ENCODE data around the gene CHAD. TPM values are rescaled to one million over a fixed set of nuclear protein-coding genes. Genes with fewer than 3 reads are reported as not detected.
"Not testable (repeated sequence)": the region's sequence is repeated elsewhere in the genome, so short reads cannot be mapped to it uniquely, and the experiment has no call there.

The CHAD gene
- polyA plus RNA-seq, 5 donors = 4.2 to 6.5 (median 4.8) TPM

- DNase-seq = no peak
Measured at GRCh38 chr17:50495217-50495823, 26.6 kb upstream of the CHAD start.

DNA sequence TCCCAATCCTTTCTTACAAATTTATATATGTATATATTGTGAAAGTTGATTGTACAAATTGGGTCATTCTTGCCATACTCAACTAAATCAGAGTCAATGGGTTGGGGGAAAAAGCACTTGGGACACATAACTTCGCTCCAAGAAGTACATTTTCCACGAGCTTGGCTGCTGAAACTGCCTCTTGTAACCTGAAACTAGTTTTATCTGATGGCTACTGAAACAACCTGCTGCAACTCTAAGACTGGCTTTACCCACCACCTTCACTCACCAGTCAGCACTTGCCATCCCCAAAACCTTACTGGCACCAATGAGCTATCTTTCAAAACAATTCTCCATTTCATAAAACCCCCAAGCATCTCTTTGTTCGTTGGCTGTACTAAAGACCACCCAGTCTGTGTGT lies 25.1 kb upstream of the CHAD start:
- DNase-seq = no peak

DNA sequence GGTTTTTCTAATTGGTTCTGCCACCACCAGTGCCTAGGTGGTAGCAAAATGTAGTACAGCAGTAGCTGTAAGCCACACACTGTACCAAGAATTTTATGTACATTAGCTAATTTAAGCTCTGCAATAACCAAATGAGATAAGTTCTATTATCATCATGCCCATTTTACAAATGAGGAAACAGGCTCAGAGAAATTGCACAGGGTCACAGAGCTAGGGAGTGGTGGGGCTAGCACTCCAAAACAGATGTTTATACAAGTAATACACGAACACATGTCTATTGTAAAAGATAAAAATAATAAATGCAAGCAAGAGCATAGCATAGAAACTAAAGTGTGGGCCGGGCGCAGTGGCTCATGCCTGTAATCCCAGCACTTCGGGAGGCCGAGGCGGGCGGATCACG lies 23.5 kb upstream of the CHAD start:
- no peak for DNase-seq

DNA sequence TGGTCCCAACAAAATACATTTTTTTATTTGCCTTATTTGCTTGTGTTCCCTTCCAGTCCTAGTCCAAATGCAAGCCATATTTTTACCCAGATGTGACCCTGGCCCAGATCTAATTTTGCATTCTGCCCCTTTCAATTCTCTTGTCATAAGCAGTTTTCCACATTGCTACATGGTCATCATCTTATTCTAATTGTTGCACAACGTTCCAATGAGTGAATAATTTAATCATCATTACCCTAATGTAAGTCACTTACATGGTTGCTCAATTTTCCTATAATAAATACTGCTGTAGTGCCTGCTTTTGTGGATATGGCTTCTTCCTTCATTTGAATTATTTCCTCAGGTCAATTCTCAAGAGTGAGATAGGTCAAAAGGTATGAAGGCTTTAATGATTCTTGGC lies 22.8 kb upstream of the CHAD start:
- no peak for DNase-seq

GRCh38 chr17:50488880-50489279 lies 20.2 kb upstream of the CHAD start:
- no peak for DNase-seq

DNA sequence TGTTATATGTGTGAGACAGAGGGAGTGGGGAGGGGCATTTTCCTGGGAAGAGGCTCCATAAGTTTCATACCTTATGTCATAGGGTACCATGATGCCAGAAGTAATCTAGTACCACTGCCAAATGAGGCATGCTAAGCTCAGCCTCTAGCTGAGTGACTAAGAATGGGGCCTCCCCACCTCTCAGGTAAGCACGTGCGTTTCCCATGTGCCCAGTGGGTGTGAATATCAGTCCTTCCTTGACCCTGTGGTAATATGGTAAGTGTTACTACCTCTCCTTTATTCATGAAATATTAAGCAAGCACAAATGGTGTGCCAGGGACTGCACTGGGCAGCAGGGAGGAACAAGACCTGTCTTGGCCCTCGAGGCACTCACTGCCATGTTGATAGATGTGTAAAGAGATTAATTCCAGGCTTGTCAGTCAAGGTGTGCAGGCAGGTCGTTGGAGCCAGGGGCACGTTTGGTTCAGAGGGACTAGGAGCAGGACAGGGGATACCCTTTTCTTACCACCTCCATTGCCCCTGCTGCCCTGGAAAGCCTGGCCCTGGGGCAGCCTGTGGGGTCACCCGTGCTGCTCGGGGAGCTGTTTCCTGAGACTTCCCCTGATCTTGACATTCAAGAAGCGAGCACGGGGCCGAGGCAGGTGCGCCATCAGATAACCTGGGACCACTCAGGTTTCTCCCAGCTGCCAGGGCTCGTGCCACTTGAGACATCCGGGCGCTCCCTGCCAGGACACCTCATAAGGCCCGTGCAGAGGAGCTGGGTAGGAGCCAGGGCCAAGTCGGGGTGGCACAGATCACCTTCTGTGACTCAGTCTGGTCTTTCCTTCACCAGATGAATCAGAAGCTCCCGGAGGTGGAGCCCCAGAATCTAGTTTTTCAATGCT lies 18.8 kb upstream of the CHAD start:
- DNase-seq = no peak

DNA sequence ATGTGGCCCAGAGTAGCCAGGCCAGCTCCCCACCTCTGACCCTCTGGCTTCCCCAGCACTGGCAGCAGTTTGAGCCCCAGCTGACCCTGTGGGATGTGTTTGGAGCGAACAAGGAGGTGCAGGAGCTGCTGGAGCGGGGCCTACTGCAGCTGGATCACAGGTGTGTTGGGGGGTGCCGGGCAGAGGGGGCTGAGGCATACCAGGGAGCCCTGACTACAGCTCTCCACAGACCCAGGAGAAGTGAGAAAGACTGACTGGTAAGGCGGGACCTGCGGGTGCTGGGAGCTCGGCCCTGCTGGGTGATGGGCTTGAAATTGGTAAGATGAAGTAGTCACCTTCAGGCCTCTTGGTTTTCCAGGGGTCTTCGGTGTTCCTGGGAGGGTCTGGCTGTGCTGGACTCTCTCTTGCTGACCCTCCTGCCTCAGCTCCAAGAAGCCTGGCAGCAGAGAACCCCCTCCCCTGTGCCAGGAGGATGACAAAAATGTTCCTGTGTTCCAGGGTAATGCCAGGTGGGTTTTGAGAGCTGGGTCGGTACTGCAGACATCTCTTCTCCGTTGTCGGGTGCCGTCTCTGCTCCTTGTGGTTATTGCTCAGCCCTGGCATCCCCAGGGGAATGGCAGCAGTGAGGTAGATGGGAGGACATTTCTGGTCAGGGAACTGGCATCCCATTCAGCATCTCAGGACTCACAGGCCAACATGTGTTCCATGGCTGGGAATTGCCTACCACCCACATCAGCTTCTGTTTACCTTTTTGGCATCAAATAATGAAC lies 15.9 kb upstream of the CHAD start:
- DNase-seq = no peak

DNA sequence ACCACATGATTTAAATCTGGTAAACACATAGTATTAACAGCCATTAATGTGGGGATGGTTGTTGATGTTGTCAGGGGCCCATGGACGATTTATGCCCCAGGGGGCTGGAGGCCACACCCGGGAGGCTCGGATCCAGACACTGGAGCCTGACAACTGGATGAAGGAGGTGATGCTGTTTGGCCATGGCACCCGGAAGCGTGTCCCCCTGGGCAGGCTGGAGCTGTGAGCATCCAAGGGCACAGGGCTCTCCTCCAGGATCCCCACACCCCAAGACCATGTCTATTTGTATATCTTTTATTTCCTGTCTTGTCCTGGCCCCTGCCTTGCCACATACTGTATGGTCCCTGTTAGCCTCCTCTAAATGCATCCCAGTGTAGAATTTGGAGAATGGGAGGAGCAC lies 14.6 kb upstream of the CHAD start:
- DNase-seq = no peak

DNA sequence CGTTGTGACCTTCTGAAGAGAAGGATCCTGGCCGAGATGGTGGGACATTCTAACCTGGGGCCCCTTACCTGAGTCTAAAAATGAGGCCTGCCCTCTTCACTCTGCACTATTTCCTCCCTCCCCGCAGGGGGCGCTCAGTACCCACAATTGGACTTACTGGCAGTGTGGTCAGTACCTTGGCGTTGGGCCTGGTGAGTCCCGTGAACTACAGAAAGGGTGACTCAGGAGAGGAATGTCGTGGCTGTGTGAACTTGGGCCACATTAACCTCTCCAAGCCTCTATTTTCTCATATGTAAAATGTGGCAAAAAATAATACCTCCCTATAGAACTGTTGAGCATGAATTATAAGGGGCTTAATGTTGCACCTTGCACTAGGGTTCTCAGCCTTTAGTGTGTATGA lies 13.8 kb upstream of the CHAD start:
- peak; percentile 64 to 72 for DNase-seq

DNA sequence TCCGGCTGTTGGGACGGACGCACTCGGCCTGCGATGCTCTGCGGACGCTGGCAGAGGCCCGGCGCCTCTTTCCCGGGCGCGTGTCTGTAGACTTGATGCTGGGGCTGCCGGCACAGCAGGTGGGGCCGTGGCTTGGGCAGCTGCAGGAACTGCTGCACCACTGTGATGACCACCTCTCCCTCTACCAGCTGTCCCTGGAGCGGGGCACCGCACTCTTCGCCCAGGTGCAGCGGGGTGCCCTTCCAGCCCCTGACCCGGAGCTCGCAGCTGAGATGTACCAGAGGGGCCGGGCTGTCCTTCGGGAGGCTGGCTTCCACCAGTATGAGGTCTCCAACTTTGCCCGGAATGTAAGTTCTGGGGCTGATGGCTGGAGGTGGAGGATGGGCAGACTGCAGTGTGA lies 13.4 kb upstream of the CHAD start:
- no peak for DNase-seq

DNA sequence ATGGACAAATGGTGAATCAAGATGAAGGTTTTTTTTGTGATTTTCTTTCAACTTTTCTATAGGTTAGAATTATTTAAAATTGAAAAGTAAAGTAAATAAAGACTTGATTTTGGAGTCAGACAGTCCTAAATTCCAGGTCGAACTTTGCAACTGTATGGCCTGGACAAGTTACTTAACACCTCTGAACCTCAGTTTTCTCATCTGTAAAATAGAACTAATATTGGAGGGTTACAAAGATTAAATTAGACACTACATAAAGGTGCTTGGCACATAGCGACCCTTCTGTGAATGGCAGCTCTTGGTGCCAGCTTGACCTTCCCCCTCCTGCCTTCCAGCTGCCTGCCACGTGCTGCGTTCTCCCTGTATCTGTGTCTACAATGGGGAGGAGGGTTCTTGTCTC lies 13.0 kb upstream of the CHAD start:
- DNase-seq = no peak

- DNase-seq = no peak
Measured at GRCh38 chr17:50480854-50481490, 12.3 kb upstream of the CHAD start.

GRCh38 chr17:50480142-50480764 lies 11.6 kb upstream of the CHAD start:
- DNase-seq = no peak

GRCh38 chr17:50479522-50480141 lies 11.0 kb upstream of the CHAD start:
- DNase-seq = peak; percentile 47 to 61

GRCh38 chr17:50478391-50479381 lies 10.0 kb upstream of the CHAD start, which contains the start of gene RSAD1:
Gene RSAD1, plus strand, starts transcription at chr17:50478860. Its CDS starts 25 bp downstream, at chr17:50478885.
- peak; percentile 88 to 90 for DNase-seq

DNA sequence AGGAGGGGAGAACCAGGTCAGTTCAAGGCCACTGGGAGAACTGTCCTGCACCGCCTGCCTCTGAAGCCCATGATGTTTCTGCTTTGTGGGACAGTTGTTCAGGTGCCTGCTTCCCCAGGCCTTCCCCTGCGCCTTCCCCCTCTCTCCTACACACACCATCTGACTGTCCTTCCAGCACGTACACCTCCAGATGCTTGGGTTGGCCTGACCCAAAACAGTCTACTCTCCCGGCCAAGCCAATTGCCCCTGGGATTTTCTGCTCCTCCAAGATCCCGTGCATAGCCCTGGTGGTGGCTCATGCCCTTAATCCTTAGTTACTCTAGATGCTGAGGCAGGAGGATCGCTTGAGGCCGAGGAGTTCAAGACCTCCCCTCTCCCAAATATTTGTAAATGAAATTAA lies 9.3 kb upstream of the CHAD start:
- DNase-seq = no peak

- no peak for DNase-seq
Measured at GRCh38 chr17:50476545-50477315, 8.1 kb upstream of the CHAD start.

DNA sequence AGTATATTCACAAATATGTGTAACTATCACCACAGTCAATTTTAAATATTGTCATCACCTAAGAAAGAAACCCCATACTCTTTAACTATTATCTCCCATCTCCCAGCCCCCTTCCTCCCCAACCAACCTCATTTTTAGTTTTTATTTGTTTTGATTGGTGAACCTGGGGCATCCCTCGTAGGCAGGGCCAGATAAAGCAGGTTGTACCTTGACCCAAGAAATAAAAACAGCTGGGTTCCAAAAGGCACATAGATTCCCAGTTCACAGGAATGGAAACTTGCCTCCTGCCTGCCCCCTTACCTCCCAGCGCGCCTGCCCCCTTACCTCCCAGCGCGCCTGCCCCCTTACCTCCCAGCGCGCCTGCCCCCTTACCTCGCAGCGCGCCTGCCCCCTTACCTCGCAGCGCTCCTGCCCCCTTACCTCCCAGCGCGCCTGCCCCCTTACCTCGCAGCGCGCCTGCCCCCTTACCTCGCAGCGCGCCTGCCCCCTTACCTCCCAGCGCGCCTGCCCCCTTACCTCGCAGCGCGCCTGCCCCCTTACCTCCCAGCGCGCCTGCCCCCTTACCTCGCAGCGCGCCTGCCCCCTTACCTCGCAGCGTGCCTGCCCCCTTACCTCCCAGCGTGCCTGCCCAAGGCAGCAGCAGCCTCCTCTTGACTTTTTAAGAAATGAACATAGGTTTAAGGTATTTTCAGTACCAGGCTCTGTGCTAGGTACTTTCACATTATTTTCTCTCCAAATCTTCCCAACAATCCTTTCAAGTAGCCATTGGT lies 7.3 kb upstream of the CHAD start:
- not testable (repeated sequence) for DNase-seq

Measured in right lung (tissue), 5 donors.